Stimulated activated CD4-positive, alpha-beta T cell treated with anti-CD3 and anti-CD28 coated beads, Interleukin-1b, Interleukin-23, amount 100 ng/mL, for 48 hours (primary cell): ENCODE results near the gene DIS3.
"Not testable (repeated sequence)": the region's sequence is repeated elsewhere in the genome, so short reads cannot be mapped to it uniquely, and the experiment has no call there.

Source experiments
- DNase-seq: peaks from one replicate; pipeline ENCODE4 v3.0.0-alpha.2; 2020

DIS3 gene

DNA sequence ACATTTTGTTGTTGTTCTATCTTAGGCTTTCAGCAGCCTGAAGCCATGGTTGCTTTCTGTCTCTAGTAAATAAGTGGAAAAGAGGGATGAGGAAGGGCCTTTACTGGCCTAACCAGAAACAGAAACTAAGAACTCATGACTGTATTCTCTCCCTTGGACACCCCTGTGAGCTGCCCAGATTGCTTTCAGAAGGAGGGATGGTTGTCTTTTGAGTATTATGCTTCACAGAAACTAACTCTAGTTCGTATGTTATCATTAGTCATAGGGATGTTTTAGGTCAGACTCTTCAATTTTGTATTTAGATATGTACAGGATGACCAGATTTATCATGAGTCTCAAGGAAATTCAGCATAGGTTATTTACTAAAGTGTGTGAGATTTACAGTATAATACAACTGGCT is 36.4 kb downstream of the DIS3 start:
- no peak for DNase-seq

GRCh38 chr13:72740015-72740414 is 41.7 kb downstream of the DIS3 start:
- DNase-seq: no peak

DNA sequence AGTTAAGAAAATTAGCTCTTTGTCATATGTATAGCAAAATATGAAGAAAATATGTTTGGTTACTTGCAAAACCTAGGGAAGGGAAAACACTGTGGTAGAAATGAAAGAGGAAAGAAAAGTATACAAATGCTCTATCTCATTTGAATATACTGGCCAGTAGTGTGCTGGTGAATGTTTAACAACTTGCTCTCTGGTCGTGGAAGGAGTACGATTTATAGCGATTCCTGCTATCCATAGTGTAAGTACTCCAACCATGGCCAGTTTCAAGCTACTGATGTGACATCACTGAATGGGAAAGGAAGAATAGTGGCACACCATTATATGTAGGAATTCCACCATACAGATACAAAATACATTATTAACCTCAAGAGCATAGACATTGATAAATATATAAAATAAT is 44.7 kb downstream of the DIS3 start:
- no peak for DNase-seq

- DNase-seq: no peak
These were observed 53.5 kb downstream of the DIS3 start for GRCh38 chr13:72728290-72728605.

GRCh38 chr13:72727417-72728289 is 54.0 kb downstream of the DIS3 start, which contains the start of the genes BORA and MZT1:
Gene BORA (plus strand): TSS chr13:72727923. CDS start chr13:72728941, 1,018 bp downstream.
Gene MZT1 (minus strand): TSS chr13:72727629. CDS start chr13:72727602, 27 bp downstream.
- peak; percentile 96 for DNase-seq

- DNase-seq: peak; percentile 44
These were observed 54.8 kb downstream of the DIS3 start for GRCh38 chr13:72726726-72727416.

GRCh38 chr13:72726185-72726584 is 55.5 kb downstream of the DIS3 start:
- DNase-seq: not testable (repeated sequence)

GRCh38 chr13:72716776-72717175 is 64.9 kb downstream of the DIS3 start:
- DNase-seq: no peak
